ENCODE measurements around the gene TBXAS1.

TBXAS1 gene

GRCh38 chr7:140000666-140001268 lies 171.7 kb downstream of the TBXAS1 start:
- no peak for DNase-seq (ENCODE audit: low read depth in 2 of 2)

- no peak for DNase-seq (ENCODE audit: low read depth in 2 of 2)
These were observed 174.9 kb downstream of the TBXAS1 start for GRCh38 chr7:140003913-140004382.

GRCh38 chr7:140004672-140005071 lies 175.6 kb downstream of the TBXAS1 start:
- no peak for DNase-seq (ENCODE audit: low read depth in 2 of 2)

DNA sequence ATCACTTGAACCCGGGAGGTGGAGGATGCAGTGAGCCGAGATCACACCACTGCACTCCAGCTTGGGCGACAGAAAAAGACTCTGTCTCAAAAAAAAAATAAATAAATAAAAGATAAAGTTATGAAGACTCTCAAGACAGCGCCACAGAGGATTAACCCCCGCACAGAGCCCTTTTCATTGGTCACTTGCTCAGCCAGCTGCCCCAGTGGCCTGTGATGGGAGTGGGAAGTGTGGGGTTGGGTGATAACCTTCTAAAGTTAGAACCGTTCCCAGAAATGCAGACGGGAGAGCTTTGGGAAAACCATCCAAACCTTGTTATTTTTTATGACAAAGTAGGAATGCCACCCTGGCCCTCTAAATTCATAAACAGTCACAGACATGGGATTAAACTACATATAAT lies 176.3 kb downstream of the TBXAS1 start:
- no peak for DNase-seq (ENCODE audit: low read depth in 2 of 2)

- no peak for DNase-seq (ENCODE audit: low read depth in 2 of 2)
These were observed 176.9 kb downstream of the TBXAS1 start for GRCh38 chr7:140005754-140006503.

DNA sequence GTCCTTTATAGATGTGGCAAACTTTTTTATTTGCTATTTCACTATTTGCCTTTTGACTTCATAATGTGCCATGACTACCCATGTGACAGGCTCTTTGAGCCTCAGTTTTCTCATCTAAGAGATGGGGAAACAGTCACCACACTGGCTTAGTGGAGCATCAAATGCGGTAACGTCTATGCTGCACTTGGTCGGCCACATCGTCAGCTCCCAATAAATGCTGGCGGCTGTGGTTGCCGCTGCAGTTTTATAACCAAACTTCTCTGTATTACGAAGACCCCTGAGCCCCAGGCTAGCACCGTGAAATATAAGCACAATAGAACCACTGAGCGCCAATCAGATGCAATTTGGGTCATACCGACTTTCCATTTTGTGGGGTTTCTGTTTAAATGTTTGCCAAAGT lies 177.5 kb downstream of the TBXAS1 start:
- DNase-seq (ENCODE audit: low read depth in 2 of 2): no peak

- DNase-seq (ENCODE audit: low read depth in 2 of 2): no peak
These were observed 178.1 kb downstream of the TBXAS1 start for GRCh38 chr7:140007051-140007690.

DNA sequence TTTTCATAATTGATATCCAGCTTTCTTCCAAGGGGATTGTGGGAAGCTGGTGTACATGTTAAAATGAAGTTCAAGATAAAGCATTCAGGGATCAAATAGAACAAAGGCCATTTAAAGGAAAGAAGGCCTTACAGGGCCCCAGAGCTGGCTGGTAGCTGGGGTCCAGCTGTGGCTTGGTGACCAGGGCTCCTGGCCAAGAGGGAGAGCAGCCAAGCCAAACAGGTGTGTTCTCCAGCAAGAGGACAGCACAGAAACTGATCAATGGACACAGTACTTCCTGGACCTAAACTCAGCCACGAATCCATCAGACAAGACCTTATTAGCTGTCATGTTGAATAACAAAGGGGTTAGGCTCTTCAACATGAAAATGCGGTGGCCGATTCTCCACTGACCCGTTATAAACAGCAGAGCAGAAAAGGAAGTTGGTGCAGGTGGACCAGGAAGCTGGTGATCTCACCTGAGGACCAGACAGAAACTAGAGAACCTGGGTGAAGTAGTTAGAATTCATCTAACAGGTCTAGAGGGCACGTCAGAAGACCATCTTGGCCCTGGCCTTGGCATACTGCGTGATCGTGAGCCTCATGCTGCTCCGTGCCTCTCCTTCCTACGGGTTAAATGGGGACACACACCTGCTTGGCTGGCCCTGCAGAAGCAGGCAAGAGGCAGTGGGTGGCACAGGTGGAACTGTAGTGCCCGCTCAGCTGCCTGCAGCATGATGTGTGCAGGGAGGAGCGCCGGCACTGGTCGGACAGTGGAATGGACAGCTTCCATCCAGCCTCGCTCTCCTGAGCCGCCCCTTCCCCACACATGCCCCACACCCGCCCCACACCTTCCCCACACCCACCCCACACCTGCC lies 179.9 kb downstream of the TBXAS1 start:
- DNase-seq (ENCODE audit: low read depth in 2 of 2): no peak

- no peak for DNase-seq (ENCODE audit: low read depth in 2 of 2)
These were observed 180.7 kb downstream of the TBXAS1 start for GRCh38 chr7:140009735-140010134.

DNA sequence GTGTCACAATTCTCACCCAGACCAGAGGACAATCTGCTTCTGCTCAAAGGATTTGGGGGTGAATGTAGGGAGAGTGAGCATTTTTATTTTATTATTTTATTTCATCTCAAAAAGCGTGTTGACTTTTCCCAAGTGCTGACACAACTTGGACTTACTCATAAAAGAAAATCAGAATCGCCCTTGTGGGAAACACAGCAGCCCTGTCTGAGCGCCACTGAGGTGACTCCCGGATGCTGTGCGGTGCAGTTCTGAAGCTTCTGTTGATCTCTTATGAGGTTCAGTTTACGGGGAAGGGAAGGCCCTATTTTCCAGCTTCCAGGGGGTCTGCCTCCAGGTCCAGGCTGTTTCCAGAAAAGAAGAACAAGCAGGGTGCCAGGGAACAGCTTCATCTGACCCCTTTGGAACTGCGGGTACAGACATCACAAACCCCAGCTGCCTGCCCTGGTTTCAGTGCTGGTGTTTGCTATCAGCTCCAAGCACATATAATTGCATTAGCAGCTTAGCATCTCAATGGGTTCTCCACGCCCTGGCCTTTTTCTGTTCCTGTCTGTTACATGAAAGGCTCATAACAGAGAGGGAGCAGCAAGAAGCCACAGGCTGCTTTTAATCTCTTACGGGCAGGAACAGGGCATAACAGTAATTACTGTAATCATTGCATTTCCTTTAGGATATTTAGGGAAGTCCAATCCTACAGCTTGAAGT lies 181.3 kb downstream of the TBXAS1 start:
- no peak for DNase-seq (ENCODE audit: low read depth in 2 of 2)

DNA sequence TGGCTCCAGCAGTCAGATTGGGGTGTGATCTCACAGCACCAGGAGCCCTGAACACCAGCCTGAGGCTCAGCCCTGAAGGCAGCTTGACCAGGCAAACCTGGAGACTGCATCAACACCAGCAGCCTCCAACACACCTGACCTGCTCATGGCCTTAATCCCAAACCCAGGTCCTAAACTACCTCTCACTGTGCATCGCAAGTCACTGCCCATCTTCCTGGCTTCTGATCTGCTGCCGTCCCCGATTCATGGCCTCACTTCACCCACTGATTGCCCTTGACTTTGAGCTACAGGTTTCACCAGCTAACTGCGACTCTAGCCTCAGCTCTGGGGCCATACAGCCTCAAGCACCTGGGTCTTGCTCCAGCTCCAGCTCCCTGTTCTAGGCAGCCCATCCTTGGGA lies 184.6 kb downstream of the TBXAS1 start:
- DNase-seq (ENCODE audit: low read depth in 2 of 2): no peak

DNA sequence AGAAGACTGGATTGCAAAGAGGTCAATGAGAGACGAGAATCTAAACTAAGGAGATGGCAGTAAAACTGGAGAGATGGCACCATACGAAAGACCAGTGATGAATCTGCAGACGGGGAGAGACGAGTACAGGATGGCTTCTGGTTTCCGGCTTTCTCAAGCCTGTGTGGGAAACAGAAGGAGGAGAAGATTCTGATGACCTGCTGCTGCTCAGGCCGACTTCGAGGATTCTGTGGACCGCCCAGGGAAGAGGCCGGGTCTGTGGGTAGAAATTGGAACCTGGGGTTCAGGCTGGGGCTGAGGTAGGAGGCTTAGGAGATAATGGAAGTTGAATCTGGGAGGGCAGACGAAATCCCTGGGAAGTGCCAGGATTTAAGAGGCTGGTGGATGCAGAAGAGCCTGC lies 185.1 kb downstream of the TBXAS1 start:
- DNase-seq (ENCODE audit: low read depth in 2 of 2): no peak

GRCh38 chr7:140015471-140015970 lies 186.5 kb downstream of the TBXAS1 start:
- no peak for DNase-seq (ENCODE audit: low read depth in 2 of 2)

- DNase-seq (ENCODE audit: low read depth in 2 of 2): no peak
These were observed 187.5 kb downstream of the TBXAS1 start for GRCh38 chr7:140016540-140016939.

DNA sequence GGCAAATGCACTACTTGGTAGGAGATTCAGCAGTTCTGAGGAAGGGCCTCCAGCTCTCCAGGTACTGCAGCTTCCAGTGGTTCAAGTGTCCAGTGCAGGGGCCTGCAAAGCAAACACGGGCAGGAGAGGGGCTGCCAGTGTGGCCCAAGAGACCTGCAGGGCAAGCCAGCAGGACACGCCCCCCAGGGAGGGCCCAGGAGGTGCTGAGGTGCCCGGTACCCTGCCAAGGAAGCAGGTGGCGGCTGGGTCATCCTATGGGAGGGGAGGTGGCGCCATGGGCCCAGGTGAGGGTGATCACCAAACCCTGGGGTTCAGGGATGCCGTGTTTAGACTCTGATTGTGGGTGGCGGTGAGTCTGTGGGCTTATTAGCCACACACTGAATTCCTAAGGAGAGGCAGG lies 188.0 kb downstream of the TBXAS1 start:
- no peak for DNase-seq (ENCODE audit: low read depth in 2 of 2)

GRCh38 chr7:140017543-140017942 lies 188.5 kb downstream of the TBXAS1 start:
- no peak for DNase-seq (ENCODE audit: low read depth in 2 of 2)

DNA sequence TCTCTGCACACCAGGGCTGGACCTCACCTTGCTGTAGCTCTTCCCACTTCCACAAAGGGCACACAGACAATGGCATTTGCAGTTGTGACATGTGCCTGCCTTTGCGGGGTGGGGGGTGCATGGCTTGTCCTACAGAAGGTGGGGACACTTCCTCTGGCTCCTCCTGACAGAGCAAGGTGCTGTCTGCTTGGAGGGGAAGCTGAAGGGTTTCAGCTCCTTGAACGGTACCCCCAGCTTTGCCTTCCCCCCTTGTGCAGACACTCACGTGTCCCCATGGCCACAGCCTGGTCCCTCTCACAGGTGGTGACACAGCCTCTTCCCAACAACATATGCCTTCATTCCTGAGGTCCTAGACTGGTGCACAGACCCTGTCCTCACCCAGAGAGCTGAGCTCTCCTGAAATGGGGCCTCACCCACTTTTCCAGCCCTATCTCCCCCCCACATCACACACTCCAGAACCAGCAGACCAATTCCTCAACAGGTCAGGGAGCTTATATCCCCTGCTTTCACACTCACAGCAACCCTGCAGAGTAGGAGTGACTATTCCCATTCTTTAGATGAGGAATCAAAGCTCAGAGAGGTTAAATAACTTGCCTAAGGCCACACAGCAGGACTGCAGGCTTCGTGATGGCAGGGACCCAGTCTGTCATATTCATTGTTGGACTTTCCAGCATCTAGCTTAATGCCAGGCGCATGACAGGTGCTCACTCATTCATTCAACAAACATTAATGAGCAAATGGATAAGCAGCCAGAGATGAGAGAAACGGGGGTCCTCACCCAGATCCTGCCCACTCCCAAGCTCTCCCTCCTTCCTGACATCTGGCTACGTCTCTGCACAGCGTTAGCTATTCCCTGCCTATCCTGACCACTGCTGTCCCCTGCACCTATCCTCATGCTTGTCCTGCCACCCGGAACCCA lies 189.3 kb downstream of the TBXAS1 start:
- no peak for DNase-seq (ENCODE audit: low read depth in 2 of 2)

DNA sequence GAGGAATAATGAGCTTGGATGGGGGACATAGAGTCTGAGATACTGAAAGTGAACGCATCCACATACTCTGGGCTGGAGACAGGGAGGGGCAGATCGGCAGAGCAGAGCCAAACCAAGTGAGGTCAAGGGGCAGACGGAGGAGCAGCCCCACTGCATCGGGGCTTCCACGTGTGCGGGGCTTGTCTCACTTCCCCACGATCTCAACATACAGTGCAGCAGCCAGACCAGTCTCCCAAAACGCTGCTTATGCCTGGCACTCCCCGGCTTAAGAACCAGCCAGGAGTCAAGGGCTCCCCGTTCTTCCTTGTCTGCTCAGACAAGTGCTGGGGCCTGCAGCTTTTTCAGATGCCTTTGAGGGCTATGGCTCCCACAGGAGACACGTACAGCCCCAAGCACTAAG lies 190.1 kb downstream of the TBXAS1 start:
- no peak for DNase-seq (ENCODE audit: low read depth in 2 of 2)

DNA sequence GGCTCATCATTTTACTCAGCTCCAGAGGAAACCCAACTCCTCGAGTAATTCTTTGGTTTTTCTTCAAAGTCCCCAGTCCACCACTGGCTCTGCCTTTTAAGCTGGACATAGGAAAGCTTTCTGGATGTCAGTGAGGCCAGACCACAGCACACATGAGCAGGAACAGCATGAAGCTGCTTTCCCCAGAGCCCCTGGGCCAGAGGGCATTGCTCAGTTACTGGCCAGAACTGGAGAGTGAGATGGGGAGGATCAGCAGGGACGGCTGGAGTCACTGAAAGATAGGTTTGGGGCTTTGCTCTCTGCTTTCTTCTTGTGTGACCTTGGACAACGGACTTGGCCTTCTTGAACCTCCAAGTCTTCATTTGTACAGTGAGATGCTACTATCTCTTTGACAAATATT lies 190.5 kb downstream of the TBXAS1 start:
- no peak for DNase-seq (ENCODE audit: low read depth in 2 of 2)

GRCh38 chr7:140021603-140022002 lies 192.5 kb downstream of the TBXAS1 start:
- no peak for DNase-seq (ENCODE audit: low read depth in 2 of 2)

Measured in stimulated activated CD8-positive, alpha-beta memory T cell treated with anti-CD3 and anti-CD28 coated beads, Interleukin-2, amount 100 ng/mL, for 48 hours (primary cell).